HepG2 (cell line): ENCODE data around the gene NEDD4L. TPM values are rescaled to one million over a fixed set of nuclear protein-coding genes. Genes with fewer than 3 reads are reported as not detected.
A peak's percentile ranks its signal among the peaks of the same experiment; 100 is the strongest.

Source experiments
- ISL2 ChIP-seq: sonication (generic); formaldehyde crosslinking; IDR thresholded peaks from 2 replicates; pipeline ENCODE4 v1.5.0; 2020; ENCODE audit warnings: missing genetic modification reagents
- KAT7 ChIP-seq: IDR thresholded peaks from 2 replicates; pipeline ENCODE4 v1.6.1; 2018; ENCODE audit warnings: borderline replicate concordance, missing compliant biosample characterization
- MED8 ChIP-seq: sonication (generic); formaldehyde crosslinking; IDR thresholded peaks from 2 replicates; pipeline ENCODE4 v1.8.1; 2023; ENCODE audit warnings: mild to moderate bottlenecking, missing genetic modification reagents; ENCODE audit not compliant: insufficient replicate concordance
- RARA ChIP-seq: IDR thresholded peaks from 2 replicates; pipeline ENCODE4 v1.6.1; 2016; ENCODE audit warnings: missing genetic modification reagents, missing compliant biosample characterization
- RFXAP ChIP-seq: sonication (generic); formaldehyde crosslinking; IDR thresholded peaks from 2 replicates; pipeline ENCODE4 v1.4.0; 2020; ENCODE audit warnings: missing genetic modification reagents, borderline replicate concordance
- SOX5 ChIP-seq: IDR thresholded peaks from 2 replicates; pipeline ENCODE4 v1.6.1; 2016; ENCODE audit warnings: borderline replicate concordance
- ZKSCAN8 ChIP-seq: IDR thresholded peaks from 2 replicates; pipeline ENCODE4 v1.6.1; 2016; ENCODE audit warnings: borderline replicate concordance, missing genetic modification reagents, missing compliant biosample characterization
- ZMAT3 ChIP-seq: sonication (generic); formaldehyde crosslinking; conservative IDR thresholded peaks from 2 replicates; pipeline ENCODE4 v1.7.0; 2021; ENCODE audit warnings: missing genetic modification reagents
- ZNF7 ChIP-seq: IDR thresholded peaks from 2 replicates; pipeline ENCODE4 v1.6.1; 2016; ENCODE audit warnings: missing biosample characterization, missing genetic modification reagents
- ZSCAN20 ChIP-seq: sonication (generic); formaldehyde crosslinking; IDR thresholded peaks from 2 replicates; pipeline ENCODE4 v1.4.0; 2020; ENCODE audit warnings: missing genetic modification reagents, mild to moderate bottlenecking, borderline replicate concordance
- polyA plus RNA-seq, 8 experiments: library from polyadenylated mRNA; depleted of rRNA in 3 of 8; stranded (reverse) in 7 of 8; unstranded in 1 of 8; fragments of >200 nt; fragmentation: Illumina TruSeq in 4 of 8; extraction: Trizol in 4 of 8; gene quantifications; 2 replicates each; pipeline versions ENCODE4 v1.2.1 to v1.2.3, GENCODE V29; 2011 to 2016; ENCODE audit warnings: low read depth in 4 of 8, missing spikeins in 1 of 8, mixed read lengths in 1 of 8; ENCODE audit not compliant: insufficient read depth in 1 of 8
- total RNA-seq, 5 experiments: library from RNA; depleted of rRNA; stranded (reverse); fragments of >200 nt; fragmentation: Illumina TruSeq; extraction: Trizol; gene quantifications; 2 replicates each; pipeline ENCODE4 v1.2.3, GENCODE V29; 2016; ENCODE audit warnings: low read depth in 1 of 5
- TF ChIP-seq, protein P1 (sequence below): sonication (generic); formaldehyde crosslinking; IDR thresholded peaks from 2 replicates; pipeline ENCODE4 v1.4.0; 2020; ENCODE audit warnings: missing genetic modification reagents
- TF ChIP-seq, protein P2 (sequence below): sonication (generic); formaldehyde crosslinking; conservative IDR thresholded peaks from 2 replicates; pipeline ENCODE4 v1.4.0; 2020; ENCODE audit warnings: missing genetic modification reagents
- TF ChIP-seq, protein P3 (sequence below): sonication (generic); formaldehyde crosslinking; IDR thresholded peaks from 2 replicates; pipeline ENCODE4 v1.5.0; 2020; ENCODE audit warnings: mild to moderate bottlenecking, missing genetic modification reagents, moderate library complexity
- TF ChIP-seq, protein P4 (sequence below): sonication (generic); formaldehyde crosslinking; IDR thresholded peaks from 2 replicates; pipeline ENCODE4 v1.5.0; 2020; ENCODE audit warnings: mild to moderate bottlenecking, missing genetic modification reagents, borderline replicate concordance

The NEDD4L gene
- total and polyA plus RNA-seq, 2 of the 13 experiments (the other 11 are each of a cell fraction or from before 2014, with no cell fraction given) = 168 to 390 TPM

DNA sequence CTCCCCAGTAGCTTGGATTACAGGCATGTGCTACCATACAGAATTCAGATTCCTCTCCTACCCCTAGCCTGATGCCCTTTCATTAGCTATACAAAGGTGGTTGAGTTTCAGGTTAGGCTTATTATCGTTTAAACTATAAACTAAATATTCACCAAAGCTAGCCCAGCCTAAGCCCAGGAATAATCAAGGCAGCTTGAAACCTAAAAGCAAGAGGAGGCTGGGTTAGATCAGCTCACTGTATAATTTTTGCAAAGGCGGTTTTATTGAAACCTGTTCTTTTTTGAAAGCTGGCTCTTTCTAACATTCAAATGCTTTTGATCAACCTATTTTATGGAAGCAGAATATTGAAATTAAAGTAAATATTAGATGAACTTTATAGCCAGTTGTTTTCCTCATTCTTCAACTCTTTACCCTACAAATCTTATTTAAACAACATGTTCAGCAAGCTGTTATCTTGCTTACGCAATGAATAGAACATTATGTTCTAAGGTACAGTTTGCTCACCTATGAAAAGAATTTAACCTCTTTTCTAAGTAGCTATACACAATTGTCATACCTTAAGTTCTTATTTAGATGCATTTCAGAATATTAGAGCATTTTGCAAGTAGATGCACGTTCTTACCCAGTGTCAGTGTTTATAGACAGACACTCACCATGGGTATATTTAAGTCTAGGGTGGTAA is 241.6 kb downstream of the NEDD4L start (continued):
- TF ChIP-seq, protein P1, sequence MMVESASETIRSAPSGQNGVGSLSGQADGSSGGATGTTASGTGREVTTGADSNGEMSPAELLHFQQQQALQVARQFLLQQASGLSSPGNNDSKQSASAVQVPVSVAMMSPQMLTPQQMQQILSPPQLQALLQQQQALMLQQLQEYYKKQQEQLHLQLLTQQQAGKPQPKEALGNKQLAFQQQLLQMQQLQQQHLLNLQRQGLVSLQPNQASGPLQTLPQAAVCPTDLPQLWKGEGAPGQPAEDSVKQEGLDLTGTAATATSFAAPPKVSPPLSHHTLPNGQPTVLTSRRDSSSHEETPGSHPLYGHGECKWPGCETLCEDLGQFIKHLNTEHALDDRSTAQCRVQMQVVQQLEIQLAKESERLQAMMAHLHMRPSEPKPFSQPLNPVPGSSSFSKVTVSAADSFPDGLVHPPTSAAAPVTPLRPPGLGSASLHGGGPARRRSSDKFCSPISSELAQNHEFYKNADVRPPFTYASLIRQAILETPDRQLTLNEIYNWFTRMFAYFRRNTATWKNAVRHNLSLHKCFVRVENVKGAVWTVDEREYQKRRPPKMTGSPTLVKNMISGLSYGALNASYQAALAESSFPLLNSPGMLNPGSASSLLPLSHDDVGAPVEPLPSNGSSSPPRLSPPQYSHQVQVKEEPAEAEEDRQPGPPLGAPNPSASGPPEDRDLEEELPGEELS (CRISPR knock-in tag) = 0 out of 2 replicates have a peak, but pooled peaks have one; percentile 15
- TF ChIP-seq, protein P2, sequence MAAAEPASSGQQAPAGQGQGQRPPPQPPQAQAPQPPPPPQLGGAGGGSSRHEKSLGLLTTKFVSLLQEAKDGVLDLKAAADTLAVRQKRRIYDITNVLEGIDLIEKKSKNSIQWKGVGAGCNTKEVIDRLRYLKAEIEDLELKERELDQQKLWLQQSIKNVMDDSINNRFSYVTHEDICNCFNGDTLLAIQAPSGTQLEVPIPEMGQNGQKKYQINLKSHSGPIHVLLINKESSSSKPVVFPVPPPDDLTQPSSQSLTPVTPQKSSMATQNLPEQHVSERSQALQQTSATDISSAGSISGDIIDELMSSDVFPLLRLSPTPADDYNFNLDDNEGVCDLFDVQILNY (CRISPR knock-in tag) = no peak
- TF ChIP-seq ZNF7 (CRISPR knock-in tag) (no peak), KAT7 (CRISPR knock-in tag) (no peak), MED8 (CRISPR knock-in tag) (no peak), ISL2 (CRISPR knock-in tag) (peak; percentile 53; the same call in 1 of the 2 replicates), ZMAT3 (CRISPR knock-in tag) (no peak), ZKSCAN8 (CRISPR knock-in tag) (no peak), SOX5 (CRISPR knock-in tag) (peak; percentile 60; the same call in 1 of the 2 replicates), ZSCAN20 (CRISPR knock-in tag) (no peak), RARA (CRISPR knock-in tag) (peak; percentile 59), RFXAP (CRISPR knock-in tag) (no peak)
- TF ChIP-seq, protein P3, sequence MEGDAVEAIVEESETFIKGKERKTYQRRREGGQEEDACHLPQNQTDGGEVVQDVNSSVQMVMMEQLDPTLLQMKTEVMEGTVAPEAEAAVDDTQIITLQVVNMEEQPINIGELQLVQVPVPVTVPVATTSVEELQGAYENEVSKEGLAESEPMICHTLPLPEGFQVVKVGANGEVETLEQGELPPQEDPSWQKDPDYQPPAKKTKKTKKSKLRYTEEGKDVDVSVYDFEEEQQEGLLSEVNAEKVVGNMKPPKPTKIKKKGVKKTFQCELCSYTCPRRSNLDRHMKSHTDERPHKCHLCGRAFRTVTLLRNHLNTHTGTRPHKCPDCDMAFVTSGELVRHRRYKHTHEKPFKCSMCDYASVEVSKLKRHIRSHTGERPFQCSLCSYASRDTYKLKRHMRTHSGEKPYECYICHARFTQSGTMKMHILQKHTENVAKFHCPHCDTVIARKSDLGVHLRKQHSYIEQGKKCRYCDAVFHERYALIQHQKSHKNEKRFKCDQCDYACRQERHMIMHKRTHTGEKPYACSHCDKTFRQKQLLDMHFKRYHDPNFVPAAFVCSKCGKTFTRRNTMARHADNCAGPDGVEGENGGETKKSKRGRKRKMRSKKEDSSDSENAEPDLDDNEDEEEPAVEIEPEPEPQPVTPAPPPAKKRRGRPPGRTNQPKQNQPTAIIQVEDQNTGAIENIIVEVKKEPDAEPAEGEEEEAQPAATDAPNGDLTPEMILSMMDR (CRISPR knock-in tag) = no peak
- TF ChIP-seq, protein P4, sequence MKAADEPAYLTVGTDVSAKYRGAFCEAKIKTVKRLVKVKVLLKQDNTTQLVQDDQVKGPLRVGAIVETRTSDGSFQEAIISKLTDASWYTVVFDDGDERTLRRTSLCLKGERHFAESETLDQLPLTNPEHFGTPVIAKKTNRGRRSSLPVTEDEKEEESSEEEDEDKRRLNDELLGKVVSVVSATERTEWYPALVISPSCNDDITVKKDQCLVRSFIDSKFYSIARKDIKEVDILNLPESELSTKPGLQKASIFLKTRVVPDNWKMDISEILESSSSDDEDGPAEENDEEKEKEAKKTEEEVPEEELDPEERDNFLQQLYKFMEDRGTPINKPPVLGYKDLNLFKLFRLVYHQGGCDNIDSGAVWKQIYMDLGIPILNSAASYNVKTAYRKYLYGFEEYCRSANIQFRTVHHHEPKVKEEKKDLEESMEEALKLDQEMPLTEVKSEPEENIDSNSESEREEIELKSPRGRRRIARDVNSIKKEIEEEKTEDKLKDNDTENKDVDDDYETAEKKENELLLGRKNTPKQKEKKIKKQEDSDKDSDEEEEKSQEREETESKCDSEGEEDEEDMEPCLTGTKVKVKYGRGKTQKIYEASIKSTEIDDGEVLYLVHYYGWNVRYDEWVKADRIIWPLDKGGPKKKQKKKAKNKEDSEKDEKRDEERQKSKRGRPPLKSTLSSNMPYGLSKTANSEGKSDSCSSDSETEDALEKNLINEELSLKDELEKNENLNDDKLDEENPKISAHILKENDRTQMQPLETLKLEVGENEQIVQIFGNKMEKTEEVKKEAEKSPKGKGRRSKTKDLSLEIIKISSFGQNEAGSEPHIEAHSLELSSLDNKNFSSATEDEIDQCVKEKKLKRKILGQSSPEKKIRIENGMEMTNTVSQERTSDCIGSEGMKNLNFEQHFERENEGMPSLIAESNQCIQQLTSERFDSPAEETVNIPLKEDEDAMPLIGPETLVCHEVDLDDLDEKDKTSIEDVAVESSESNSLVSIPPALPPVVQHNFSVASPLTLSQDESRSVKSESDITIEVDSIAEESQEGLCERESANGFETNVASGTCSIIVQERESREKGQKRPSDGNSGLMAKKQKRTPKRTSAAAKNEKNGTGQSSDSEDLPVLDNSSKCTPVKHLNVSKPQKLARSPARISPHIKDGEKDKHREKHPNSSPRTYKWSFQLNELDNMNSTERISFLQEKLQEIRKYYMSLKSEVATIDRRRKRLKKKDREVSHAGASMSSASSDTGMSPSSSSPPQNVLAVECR = no peak
